ENCODE results near the gene TEX54.
A peak's percentile ranks its signal among the peaks of the same experiment; 100 is the strongest.
"Not testable (repeated sequence)": the region's sequence is repeated elsewhere in the genome, so short reads cannot be mapped to it uniquely, and the experiment has no call there.

TEX54 gene

GRCh38 chr11:62835336-62835735, 2.7 kb upstream of the TEX54 start:
- DNase-seq (ENCODE audit: low read depth in 2 of 2), result no peak

- peak; percentile 99 to 100 for DNase-seq (ENCODE audit: low read depth in 2 of 2)
Observed at GRCh38 chr11:62831520-62832335, 913 bp downstream of the TEX54 start, which contains the start of gene STX5. Gene STX5, minus strand, starts transcription at chr11:62832051. Its CDS starts 808 bp downstream, at chr11:62831243.

- no peak for DNase-seq (ENCODE audit: low read depth in 2 of 2)
Observed at GRCh38 chr11:62830904-62831519, 1.6 kb downstream of the TEX54 start.

GRCh38 chr11:62828130-62828529, 4.5 kb downstream of the TEX54 start:
- DNase-seq (ENCODE audit: low read depth in 2 of 2), result not testable (repeated sequence)

GRCh38 chr11:62823677-62824076, 9.0 kb downstream of the TEX54 start:
- DNase-seq (ENCODE audit: low read depth in 2 of 2), result no peak

GRCh38 chr11:62817129-62817528, 15.5 kb downstream of the TEX54 start:
- DNase-seq (ENCODE audit: low read depth in 2 of 2), result no peak

DNA sequence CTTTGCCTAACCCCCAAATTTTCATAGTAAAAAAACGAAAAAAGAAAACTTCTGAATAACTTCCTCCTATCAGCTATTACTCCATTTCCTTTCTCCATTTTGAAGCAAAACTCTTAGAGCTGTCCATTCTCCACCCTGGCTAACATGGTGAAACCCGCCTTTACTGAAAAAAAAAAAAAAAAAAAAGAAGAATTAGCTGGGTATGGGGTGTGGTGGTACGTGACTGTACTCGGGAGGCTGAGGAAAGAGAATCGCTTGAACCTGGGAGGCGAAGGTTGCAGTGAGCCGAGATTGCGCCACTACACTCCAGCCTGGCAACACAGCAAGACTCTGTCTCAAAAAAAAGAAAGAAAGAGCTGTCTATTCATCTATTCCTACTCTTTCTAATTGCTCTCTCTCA, 16.1 kb downstream of the TEX54 start:
- DNase-seq (ENCODE audit: low read depth in 2 of 2), result no peak

DNA sequence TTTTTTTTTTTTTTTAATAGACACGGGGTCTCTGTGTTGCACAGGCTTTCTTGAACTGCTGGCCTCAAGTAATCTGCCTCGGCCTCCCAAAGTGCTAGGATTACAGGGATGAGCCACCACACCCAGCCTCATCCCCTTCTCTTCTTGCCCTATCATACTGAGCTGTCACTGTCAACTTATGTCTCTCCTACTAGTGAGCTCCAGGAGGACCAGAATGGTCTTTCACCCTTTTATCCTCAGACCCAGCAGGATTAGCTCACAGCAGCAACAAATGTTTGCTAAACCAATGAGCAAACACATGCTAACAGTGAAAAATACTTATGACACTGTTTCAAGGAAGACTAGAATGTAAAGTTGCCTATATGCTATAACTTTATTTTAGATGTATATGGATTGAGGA, 21.0 kb downstream of the TEX54 start:
- no peak for DNase-seq (ENCODE audit: low read depth in 2 of 2)

GRCh38 chr11:62810748-62811147, 21.9 kb downstream of the TEX54 start:
- no peak for DNase-seq (ENCODE audit: low read depth in 2 of 2)

DNA sequence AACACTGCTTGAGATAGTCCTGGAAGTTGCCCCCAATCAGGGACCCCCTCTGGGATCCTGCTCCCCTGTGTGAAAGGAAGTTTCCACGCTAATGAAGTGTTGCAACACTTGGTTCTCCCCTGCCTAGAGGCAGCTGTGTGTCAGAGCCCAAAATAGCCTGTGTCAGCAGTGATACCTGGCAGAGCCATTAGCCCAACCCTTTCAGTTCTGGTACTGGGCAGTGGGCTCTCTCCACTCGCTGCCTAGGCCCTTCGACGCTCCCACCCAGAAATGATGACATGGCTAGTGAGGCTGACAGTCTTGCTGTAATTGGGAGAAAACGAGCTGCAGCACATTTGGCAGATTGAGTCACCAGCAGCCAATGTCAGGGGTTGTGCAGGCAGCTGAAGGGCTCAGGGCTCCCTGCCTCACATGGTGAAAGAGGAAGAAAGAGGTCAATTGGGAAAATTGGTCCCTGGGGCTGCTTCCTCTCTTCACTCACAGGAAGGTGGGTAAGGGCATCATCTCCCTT, 26.0 kb downstream of the TEX54 start:
- DNase-seq (ENCODE audit: low read depth in 2 of 2), result no peak

- no peak for DNase-seq (ENCODE audit: low read depth in 2 of 2)
Observed at GRCh38 chr11:62805961-62806441, 26.6 kb downstream of the TEX54 start.

DNA sequence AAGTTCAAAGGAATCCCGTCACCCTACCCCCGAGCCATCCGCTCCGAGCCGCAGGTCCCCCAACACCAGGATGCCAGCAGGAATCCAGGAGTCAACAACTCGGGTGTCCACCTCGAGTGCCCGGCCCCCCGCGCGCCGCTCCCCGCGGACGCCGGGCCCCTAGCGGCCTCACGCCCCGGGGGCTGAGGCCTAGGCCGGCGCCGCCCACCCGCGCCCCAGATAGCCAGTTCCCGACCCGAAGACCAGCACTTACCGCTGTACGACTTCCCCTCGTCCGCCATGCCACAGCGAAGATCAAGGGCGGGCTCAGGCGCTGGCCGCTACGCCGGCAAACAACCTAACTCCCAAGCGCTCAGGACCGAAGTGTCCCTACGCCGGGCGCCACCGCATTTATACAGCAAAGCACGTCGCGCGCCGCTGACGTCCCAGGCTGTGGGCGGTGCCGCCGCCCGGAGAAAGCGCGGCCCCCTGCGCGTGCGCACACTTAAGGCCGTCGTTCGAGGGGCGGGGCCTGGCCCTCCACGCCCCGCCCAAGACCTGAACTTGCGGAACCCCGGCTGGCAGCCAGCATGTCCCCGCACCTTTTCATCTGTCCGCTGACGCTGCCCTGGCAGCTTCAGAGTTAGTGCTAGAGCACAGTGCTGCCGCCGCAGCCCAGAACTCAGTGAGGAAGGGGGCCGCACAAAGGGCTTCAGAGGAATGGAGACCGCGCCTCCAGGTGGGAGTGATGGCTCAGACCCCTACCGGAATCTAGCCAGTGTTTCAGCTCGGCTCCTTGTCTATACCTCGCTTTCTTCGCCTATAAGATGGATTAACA, 27.4 kb downstream of the TEX54 start, which contains the start of gene NXF1:
NXF1 (minus strand) TSS at position 365 of the 817 bp plus-strand sequence; CDS start at position 281, 84 bp downstream.
- peak; percentile 92 to 93 for DNase-seq (ENCODE audit: low read depth in 2 of 2)

DNA sequence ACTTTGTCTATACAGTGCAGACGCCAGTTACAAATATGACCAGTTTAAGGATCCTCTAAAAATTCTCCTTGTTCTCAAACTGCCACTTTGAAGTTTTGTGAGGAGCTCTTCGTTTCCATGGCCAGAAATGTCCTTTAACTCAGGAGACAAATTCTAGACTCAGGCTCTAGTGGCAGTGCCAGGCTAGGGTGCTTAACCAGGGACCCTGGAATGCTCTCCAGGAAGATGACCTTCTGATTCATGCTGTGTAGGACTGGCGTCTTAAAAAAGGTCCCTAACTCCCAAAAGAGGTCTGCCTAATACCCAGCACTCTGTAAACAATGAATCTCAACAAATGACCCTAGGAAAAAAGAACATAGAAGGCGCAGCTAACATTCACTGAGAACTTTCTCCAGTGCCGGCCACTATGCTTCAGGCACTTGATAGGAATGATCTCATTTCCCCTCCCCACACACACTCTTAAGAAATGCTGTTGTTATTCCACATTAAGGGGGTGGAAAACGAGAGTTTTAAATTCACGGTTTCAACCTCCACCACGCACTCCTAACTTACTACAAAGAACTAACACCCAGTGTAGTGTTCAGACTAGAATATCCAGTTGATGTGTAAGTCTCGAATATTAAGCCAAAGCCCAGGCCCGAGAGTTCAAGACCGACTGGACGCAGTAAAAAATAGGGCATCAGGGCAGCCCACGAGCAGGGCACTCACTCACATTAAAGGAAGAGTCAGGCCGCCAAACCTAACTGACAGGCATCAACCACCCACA, 28.1 kb downstream of the TEX54 start:
- DNase-seq (ENCODE audit: low read depth in 2 of 2), result no peak

DNA sequence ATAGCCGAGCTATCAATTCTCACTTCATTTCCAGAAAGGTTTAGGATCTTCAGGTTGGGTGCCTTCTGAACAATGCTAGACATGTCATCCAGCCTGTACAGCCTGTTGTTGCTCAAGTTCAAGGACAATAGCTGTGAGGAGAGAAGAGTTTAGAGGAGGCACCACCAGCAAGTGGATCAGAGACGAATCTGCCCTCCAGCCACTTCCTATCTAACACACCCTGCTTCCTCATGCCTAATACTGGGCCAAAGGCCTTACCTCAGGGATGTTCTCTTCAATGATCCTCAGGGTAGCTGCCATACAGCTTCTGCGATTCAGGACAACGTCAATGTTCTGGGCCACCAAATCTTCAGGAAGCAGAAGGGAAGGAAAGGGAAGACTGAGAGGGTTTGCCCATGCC, 31.6 kb downstream of the TEX54 start:
- DNase-seq (ENCODE audit: low read depth in 2 of 2), result no peak

DNA sequence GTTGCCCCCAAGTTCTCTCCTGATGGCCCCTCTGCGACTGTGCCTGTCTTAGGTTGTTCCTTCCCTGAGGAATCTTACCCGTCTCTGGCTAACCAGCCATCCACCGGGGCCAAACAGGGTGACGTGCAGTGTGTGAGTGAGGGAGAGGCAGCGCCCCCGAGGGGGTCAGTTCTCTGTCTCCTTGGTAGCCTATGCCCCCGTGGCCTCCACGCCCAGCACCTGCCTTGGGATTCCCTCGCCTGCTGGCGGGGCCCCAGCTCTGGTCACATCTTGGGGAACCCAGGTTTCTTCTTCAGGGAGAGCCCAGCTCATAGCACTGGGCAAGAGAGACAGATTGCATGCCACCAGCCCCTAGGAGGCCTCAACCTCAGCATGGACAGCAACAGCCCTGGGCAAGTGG, 33.2 kb downstream of the TEX54 start:
- DNase-seq (ENCODE audit: low read depth in 2 of 2), result no peak

DNA sequence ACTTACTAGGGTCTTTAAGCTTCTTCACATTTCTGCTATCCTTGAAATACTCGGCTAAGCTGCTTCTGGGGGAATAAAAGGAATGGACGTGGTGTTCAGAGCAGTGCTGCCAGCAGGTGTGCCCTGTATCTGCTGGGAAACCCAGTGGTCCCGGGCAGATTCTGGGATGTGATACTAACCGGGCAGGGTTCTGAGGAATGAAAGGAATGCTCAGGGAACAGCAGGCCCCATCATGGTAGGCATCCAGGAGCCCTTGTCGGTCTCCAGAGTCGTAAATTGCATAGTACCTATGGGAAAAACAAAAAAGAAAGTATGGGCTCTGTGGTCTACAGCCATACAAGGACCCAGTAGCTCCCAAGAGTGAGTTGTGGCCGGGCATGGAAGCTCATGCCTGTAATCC, 36.4 kb downstream of the TEX54 start:
- no peak for DNase-seq (ENCODE audit: low read depth in 2 of 2)

DNA sequence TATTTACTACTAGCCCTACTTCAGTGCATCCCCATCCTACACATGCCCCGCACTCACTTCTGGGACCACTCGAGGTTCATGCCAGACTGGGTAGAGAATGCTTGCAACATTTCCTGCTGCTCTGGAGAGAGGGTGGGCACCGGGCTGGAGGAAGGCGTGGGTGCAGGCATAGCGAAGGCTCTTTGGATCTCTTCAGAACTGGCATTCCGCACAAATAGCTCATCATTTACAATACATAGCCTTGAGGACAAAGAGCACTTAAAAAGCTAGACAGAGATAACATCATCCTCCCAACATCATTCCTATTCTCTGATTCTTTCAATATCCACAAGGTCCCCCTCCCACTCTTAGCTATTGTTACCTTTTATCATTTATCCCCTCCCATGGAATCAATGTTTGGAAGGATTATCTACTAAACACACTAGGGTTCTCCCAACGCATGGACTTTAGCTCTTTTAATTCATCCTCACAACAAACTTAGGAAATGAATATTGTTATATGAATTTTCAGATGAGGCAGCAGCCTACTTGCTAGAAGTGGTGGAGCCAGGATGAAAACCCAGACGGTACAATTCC, 38.4 kb downstream of the TEX54 start:
- no peak for DNase-seq (ENCODE audit: low read depth in 2 of 2)

DNA sequence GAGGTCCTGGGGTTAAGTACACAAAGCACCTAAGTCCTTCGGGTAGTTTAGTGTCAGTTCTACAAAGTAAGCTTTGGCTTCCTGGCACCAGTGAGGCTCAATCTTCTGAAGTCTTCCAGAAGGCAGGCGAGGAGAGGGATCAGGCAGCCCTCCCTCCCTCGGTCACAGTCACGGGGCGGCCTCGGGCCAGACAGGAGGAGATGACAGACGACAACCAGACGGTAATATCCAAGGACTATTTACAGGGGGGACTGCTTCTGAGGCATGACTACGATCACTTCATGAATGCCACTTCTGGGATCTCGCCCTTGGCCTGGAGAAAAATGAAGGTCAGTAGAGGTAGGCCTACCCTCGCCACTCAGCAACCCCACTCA, 40.5 kb downstream of the TEX54 start:
- DNase-seq (ENCODE audit: low read depth in 2 of 2), result no peak

DNA sequence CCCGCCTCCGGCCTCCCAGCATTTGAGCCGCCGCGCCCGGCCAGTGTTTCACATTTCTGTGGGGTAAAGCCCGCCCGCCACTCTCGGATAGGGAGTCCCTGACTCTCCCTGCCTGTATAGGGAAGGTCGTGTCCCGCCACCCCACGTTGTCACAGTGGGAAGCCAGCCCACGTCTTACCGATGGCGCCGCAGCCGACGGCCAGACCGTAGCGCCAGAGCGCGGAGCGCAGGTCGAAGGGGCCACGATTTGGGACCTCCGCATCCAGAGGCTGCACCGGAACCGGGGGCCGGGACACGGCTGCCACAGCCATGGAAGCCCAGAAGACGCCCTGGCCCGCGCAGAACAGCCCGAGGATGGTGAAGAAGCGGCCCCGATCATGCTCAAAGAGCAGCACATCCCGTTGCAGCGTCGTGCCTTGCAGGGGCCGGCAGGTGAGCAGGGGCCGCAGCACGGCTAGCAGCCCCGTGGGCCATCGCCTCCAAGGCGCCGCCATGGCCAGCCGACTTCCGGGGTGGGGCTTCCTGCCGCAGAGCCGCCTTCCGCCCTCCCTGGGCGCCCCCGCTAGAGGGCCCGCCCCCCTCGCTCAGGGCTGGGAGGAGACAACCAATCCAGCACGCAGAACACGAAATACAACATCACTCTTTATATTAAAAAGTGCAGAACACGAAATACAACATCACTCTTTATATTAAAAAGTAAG, 41.0 kb downstream of the TEX54 start, which contains the start of gene TMEM223:
TMEM223 (minus strand) TSS at position 506 of the 701 bp plus-strand sequence; CDS start at position 494, 12 bp downstream.
- DNase-seq (ENCODE audit: low read depth in 2 of 2), result peak; percentile 85 to 87

DNA sequence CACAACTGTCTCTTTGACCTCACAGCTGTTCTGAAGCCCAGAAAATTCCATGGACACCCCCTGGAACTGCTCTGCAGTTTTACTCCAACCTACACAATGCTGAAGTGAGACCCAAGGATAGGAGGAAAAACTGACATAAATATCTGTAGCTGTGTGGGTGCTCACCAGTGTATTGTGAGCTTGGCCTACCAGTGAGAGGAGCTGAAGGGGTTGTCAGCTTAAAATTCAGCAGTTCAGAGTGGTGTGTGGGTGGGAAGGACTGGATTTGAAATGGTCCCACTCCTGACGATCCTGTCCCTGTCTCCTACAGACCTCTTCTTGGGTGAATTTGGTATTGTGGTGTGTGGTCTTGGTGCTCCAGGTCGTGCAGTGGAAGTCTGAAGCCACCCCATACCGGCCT, 43.1 kb downstream of the TEX54 start:
- DNase-seq (ENCODE audit: low read depth in 2 of 2), result no peak
